Testis (tissue), 2 donors: ENCODE results near the gene RAD21L1.

Source experiments
- CTCF ChIP-seq, 3 experiments: fragments of 450-650 bp in 2 of 3; fragments of 200-600 bp in 1 of 3; sonication (generic) in 1 of 3; IDR thresholded peaks; one replicate each; pipeline ENCODE4 v1.5.1; 2016 to 2019; ENCODE audit warnings: antibody characterized with exemption in 3 of 3, mild to moderate bottlenecking in 2 of 3, moderate library complexity in 1 of 3
- POLR2A ChIP-seq: fragments of 450-650 bp; IDR thresholded peaks from one replicate; pipeline ENCODE4 v1.6.1; 2017; ENCODE audit warnings: antibody characterized with exemption, mild to moderate bottlenecking, moderate library complexity

GRCh38 chr20:1212607-1213396 lies 13.0 kb upstream of the RAD21L1 start:
- TF ChIP-seq CTCF (IDR thresholded peaks at IDR 0.05) = peak; percentile 62 to 70 (median 64)
- TF ChIP-seq POLR2A = no peak
